ENCODE results near the gene ZEB2. TPM values are rescaled to one million over a fixed set of nuclear protein-coding genes. Genes with fewer than 3 reads are reported as not detected.
A peak's percentile ranks its signal among the peaks of the same experiment; 100 is the strongest.

The ZEB2 gene
- total RNA-seq, 1 experiment from 2014 or later = 28.2 TPM

DNA sequence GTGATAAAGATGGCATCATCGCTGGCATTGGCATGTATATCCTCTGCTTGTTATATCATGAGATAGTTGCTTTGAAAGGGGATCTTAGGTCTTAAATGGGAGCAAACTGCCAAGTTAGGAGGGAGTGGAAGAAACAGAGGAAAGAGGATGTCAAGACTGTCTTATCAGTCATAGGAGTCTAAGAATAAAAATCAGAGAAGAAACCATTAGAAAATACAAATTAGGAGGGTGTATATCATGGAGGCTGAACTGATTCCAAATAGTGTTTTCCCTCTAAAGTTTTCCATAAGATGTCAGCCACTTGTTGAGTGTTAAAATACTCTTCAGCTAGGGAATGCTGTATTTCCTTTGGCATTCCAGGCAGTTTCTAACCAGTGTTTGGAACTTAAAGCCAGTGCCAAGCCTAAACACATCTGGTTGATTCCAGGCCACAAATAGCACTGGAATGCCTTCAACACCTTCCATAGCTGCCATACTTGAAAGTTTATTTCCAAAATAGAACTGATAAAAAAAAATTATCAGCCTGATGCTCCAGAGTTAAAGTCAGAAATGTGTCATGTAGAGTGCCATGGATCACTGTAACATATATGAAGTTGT lies 129.4 kb downstream of the ZEB2 start:
- no peak for DNase-seq (ENCODE audit: unreplicated experiment)
- CTCF ChIA-PET = no interaction called here
- POLR2A ChIA-PET = no interaction called here
- H3K4me3 Mint-ChIP-seq (ENCODE audit: unreplicated experiment) = no peak overlapping the region
- TF ChIP-seq, protein P1, sequence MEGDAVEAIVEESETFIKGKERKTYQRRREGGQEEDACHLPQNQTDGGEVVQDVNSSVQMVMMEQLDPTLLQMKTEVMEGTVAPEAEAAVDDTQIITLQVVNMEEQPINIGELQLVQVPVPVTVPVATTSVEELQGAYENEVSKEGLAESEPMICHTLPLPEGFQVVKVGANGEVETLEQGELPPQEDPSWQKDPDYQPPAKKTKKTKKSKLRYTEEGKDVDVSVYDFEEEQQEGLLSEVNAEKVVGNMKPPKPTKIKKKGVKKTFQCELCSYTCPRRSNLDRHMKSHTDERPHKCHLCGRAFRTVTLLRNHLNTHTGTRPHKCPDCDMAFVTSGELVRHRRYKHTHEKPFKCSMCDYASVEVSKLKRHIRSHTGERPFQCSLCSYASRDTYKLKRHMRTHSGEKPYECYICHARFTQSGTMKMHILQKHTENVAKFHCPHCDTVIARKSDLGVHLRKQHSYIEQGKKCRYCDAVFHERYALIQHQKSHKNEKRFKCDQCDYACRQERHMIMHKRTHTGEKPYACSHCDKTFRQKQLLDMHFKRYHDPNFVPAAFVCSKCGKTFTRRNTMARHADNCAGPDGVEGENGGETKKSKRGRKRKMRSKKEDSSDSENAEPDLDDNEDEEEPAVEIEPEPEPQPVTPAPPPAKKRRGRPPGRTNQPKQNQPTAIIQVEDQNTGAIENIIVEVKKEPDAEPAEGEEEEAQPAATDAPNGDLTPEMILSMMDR (IDR thresholded peaks at IDR 0.05; ENCODE audit: unreplicated experiment) = no peak
- no peaks in the 10 kb centered on the region for H3K27me3 Mint-ChIP-seq (ENCODE audit: insufficient read depth, unreplicated experiment)
- peaks cover 22% of the 10 kb centered on the region for H3K36me3 Mint-ChIP-seq (ENCODE audit: insufficient read depth, unreplicated experiment)
- intact Hi-C loops (cut with micrococcal nuclease) = no loop called here
- H3K4me1 Mint-ChIP-seq (ENCODE audit: insufficient read depth, unreplicated experiment) = no peaks in the 10 kb centered on the region
- BruUV-seq (replicated peaks) = no TSS peak
- H3K27ac Mint-ChIP-seq (ENCODE audit: low read depth, unreplicated experiment) = no peak overlapping the region
- no peaks in the 10 kb centered on the region for H3K9me3 Mint-ChIP-seq (ENCODE audit: unreplicated experiment)

GRCh38 chr2:144389930-144390311 lies 130.0 kb downstream of the ZEB2 start:
- TF ChIP-seq, protein P1 (IDR thresholded peaks at IDR 0.05; ENCODE audit: unreplicated experiment) = no peak
- Mint-ChIP-seq H3K4me1 (ENCODE audit: insufficient read depth, unreplicated experiment) (no peaks in the 10 kb centered on the region), H3K27ac (ENCODE audit: low read depth, unreplicated experiment) (no peak overlapping the region), H3K4me3 (ENCODE audit: unreplicated experiment) (no peak overlapping the region), H3K36me3 (ENCODE audit: insufficient read depth, unreplicated experiment) (peaks cover 16% of the 10 kb centered on the region), H3K27me3 (ENCODE audit: insufficient read depth, unreplicated experiment) (no peaks in the 10 kb centered on the region), H3K9me3 (ENCODE audit: unreplicated experiment) (no peaks in the 10 kb centered on the region)
- BruUV-seq (replicated peaks) = no TSS peak
- no peak for DNase-seq (ENCODE audit: unreplicated experiment)
- ChIA-PET POLR2A (no interaction called here), CTCF (no interaction called here)
- intact Hi-C loops (cut with micrococcal nuclease) = no loop called here

GRCh38 chr2:144389151-144389929 lies 130.6 kb downstream of the ZEB2 start:
- H3K4me1 Mint-ChIP-seq (ENCODE audit: insufficient read depth, unreplicated experiment) = no peaks in the 10 kb centered on the region
- POLR2A ChIA-PET = interaction anchor here (0.7 kb wide), 1 partner anchor 1006 kb away, joined by 4 read pairs; no protein-coding TSS in a partner anchor
- H3K9me3 Mint-ChIP-seq (ENCODE audit: unreplicated experiment) = no peaks in the 10 kb centered on the region
- H3K36me3 Mint-ChIP-seq (ENCODE audit: insufficient read depth, unreplicated experiment) = peaks cover 10% of the 10 kb centered on the region
- no peak overlapping the region for H3K27ac Mint-ChIP-seq (ENCODE audit: low read depth, unreplicated experiment)
- intact Hi-C loops (cut with micrococcal nuclease) = no loop called here
- BruUV-seq (replicated peaks) = TSS peak; percentile 20
- CTCF ChIA-PET = no interaction called here
- DNase-seq (ENCODE audit: unreplicated experiment) = no peak
- H3K4me3 Mint-ChIP-seq (ENCODE audit: unreplicated experiment) = no peak overlapping the region
- no peaks in the 10 kb centered on the region for H3K27me3 Mint-ChIP-seq (ENCODE audit: insufficient read depth, unreplicated experiment)
- TF ChIP-seq, protein P1 (IDR thresholded peaks at IDR 0.05; ENCODE audit: unreplicated experiment) = no peak

DNA sequence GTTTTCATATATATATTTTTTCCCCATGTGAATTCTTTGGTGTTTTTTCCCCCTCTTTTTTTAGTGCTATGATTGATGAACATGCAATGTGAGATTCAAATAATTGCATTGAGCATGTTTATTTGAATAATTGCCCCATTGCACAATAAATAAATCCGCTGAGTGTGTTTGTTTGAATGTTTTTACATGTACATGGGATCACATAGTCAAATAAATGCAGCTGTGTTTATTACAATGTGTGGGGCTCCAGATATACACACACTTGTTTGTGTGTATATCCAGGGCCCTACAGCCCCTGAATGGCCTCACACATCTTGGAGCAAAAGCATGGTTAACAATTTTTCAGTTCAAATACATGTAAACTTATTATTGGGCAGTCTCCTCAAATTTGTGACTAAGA lies 134.5 kb downstream of the ZEB2 start:
- Mint-ChIP-seq H3K9me3 (ENCODE audit: unreplicated experiment) (no peaks in the 10 kb centered on the region), H3K27me3 (ENCODE audit: insufficient read depth, unreplicated experiment) (no peaks in the 10 kb centered on the region), H3K36me3 (ENCODE audit: insufficient read depth, unreplicated experiment) (no peaks in the 10 kb centered on the region), H3K4me1 (ENCODE audit: insufficient read depth, unreplicated experiment) (no peaks in the 10 kb centered on the region), H3K27ac (ENCODE audit: low read depth, unreplicated experiment) (no peak overlapping the region), H3K4me3 (ENCODE audit: unreplicated experiment) (no peak overlapping the region)
- DNase-seq (ENCODE audit: unreplicated experiment) = no peak
- TF ChIP-seq, protein P1 (IDR thresholded peaks at IDR 0.05; ENCODE audit: unreplicated experiment) = no peak
- ChIA-PET CTCF (interaction anchor here (0.7 to 0.8 kb wide), 2 partner anchors 123 to 179 kb away, joined by 3 to 4 read pairs; no protein-coding TSS in a partner anchor), POLR2A (no interaction called here)
- intact Hi-C loops (cut with micrococcal nuclease) = no loop called here
- BruUV-seq (replicated peaks) = no TSS peak
